HG03066 (cell line): ENCODE data around the gene EPHA5.

Source experiments
- ATAC-seq: cut with Tn5 transposase; IDR thresholded peaks from one replicate; pipeline ENCODE4 v1.9.1; 2021; ENCODE audit warnings: low read depth; ENCODE audit not compliant: unreplicated experiment

The EPHA5 gene

GRCh38 chr4:65510976-65511375 lies 159.3 kb downstream of the EPHA5 start:
- no peak for ATAC-seq

- no peak for ATAC-seq
These were observed 162.1 kb downstream of the EPHA5 start for GRCh38 chr4:65508168-65508567.

GRCh38 chr4:65502131-65502701 lies 168.1 kb downstream of the EPHA5 start:
- ATAC-seq: no peak

- no peak for ATAC-seq
These were observed 171.7 kb downstream of the EPHA5 start for GRCh38 chr4:65498606-65499005.

GRCh38 chr4:65495439-65495838 lies 174.8 kb downstream of the EPHA5 start:
- no peak for ATAC-seq

- no peak for ATAC-seq
These were observed 187.9 kb downstream of the EPHA5 start for GRCh38 chr4:65482410-65482809.

- no peak for ATAC-seq
These were observed 197.8 kb downstream of the EPHA5 start for GRCh38 chr4:65472531-65472930.

GRCh38 chr4:65467068-65467680 lies 203.1 kb downstream of the EPHA5 start:
- ATAC-seq: no peak

- no peak for ATAC-seq
These were observed 208.5 kb downstream of the EPHA5 start for GRCh38 chr4:65461781-65462180.

GRCh38 chr4:65457011-65457410 lies 213.3 kb downstream of the EPHA5 start:
- no peak for ATAC-seq

GRCh38 chr4:65456579-65456978 lies 213.7 kb downstream of the EPHA5 start:
- ATAC-seq: no peak

- ATAC-seq: no peak
These were observed 216.9 kb downstream of the EPHA5 start for GRCh38 chr4:65453398-65453797.

- no peak for ATAC-seq
These were observed 219.4 kb downstream of the EPHA5 start for GRCh38 chr4:65450899-65451298.

- no peak for ATAC-seq
These were observed 233.2 kb downstream of the EPHA5 start for GRCh38 chr4:65437102-65437501.

GRCh38 chr4:65422109-65422508 lies 248.2 kb downstream of the EPHA5 start:
- no peak for ATAC-seq

GRCh38 chr4:65420036-65420435 lies 250.3 kb downstream of the EPHA5 start:
- ATAC-seq: no peak

- ATAC-seq: no peak
These were observed 253.4 kb downstream of the EPHA5 start for GRCh38 chr4:65416891-65417290.

GRCh38 chr4:65407483-65407882 lies 262.8 kb downstream of the EPHA5 start:
- no peak for ATAC-seq

- no peak for ATAC-seq
These were observed 269.2 kb downstream of the EPHA5 start for GRCh38 chr4:65401083-65401482.

GRCh38 chr4:65399084-65399483 lies 271.2 kb downstream of the EPHA5 start:
- ATAC-seq: no peak

- no peak for ATAC-seq
These were observed 277.2 kb downstream of the EPHA5 start for GRCh38 chr4:65393078-65393477.

- no peak for ATAC-seq
These were observed 277.8 kb downstream of the EPHA5 start for GRCh38 chr4:65392488-65392887.

- ATAC-seq: no peak
These were observed 278.5 kb downstream of the EPHA5 start for GRCh38 chr4:65391814-65392213.
